ENCODE results near the gene SMIM45.
A peak's percentile ranks its signal among the peaks of the same experiment; 100 is the strongest.

SMIM45 gene

DNA sequence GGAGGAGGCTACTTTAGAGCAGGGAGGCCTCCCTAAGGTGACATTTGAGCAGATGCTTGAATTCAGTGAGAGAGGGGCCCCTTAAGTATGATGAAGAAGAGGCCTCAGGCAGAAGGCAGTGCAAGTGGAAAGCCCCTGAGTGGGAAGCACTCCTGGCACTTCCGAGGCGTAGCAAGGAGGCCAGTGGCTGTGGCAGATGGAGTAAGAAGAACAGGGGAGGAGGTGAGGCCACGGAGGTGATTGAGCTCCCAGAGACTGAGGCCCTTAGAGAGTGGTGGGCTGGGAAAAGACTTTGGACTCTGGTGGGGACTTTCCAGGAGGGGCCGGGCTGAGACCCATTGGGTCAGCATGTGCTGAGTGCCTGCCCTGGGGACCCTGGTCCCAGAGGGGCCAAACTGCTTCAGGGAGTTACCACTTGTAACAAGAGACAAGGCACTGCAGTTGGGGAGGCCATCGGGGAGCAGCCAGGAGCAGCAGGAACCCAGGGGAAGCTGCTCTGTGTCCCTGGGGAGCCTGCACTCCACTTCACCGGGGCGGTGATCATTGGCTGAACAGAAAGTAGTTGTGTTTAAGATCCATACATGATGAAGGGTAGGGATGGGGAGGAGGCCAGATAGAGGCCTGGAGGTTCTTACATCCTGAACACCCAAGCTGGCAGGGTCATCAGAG lies 2.5 kb upstream of the SMIM45 start (continued):
- TF ChIP-seq ZNF207 (IDR thresholded peaks at IDR 0.05; ENCODE audit: borderline replicate concordance) (peak; percentile 66; the same call in 1 of the 2 replicates), MTA2 (IDR thresholded peaks at IDR 0.05; ENCODE audit: low read depth) (peak; percentile 71), LARP7 (IDR thresholded peaks at IDR 0.05) (0 out of 2 replicates have a peak, but pooled peaks have one; percentile 52), CHD4 (IDR thresholded peaks at IDR 0.05) (no peak), NRF1 (conservative IDR thresholded peaks at IDR 0.05; ENCODE audit: low read depth, low read length) (no peak), ASH2L (IDR thresholded peaks at IDR 0.05; ENCODE audit: borderline replicate concordance, low read depth) (no peak), SREBF2 (IDR thresholded peaks at IDR 0.05; ENCODE audit: low read length) (no peak), MEF2A (IDR thresholded peaks at IDR 0.05; ENCODE audit: insufficient read depth, low read depth, low read length) (no peak), MEF2B (IDR thresholded peaks at IDR 0.05; ENCODE audit: partially characterized antibody, poor library complexity, severe bottlenecking) (peak; percentile 100), ZBED1 (IDR thresholded peaks at IDR 0.05; ENCODE audit: borderline replicate concordance) (no peak), CREM (IDR thresholded peaks at IDR 0.05; ENCODE audit: low read depth) (no peak), IKZF1 (conservative IDR thresholded peaks at IDR 0.05) (peak; percentile 96), SIN3A (IDR thresholded peaks at IDR 0.05; ENCODE audit: low read depth, low read length) (no peak), TCF12 (IDR thresholded peaks at IDR 0.05; ENCODE audit: low read depth, low read length) (no peak; the same call in 1 of the 2 replicates), TARDBP (IDR thresholded peaks at IDR 0.05; ENCODE audit: borderline replicate concordance) (0 out of 2 replicates have a peak, but pooled peaks have one; percentile 43), YBX1 (IDR thresholded peaks at IDR 0.05) (peak; percentile 90), ATF7 (IDR thresholded peaks at IDR 0.05; ENCODE audit: low read depth) (peak; percentile 44), BCL11A (IDR thresholded peaks at IDR 0.05; ENCODE audit: low read depth, low read length) (no peak)
- TF ChIP-seq, protein P1, sequence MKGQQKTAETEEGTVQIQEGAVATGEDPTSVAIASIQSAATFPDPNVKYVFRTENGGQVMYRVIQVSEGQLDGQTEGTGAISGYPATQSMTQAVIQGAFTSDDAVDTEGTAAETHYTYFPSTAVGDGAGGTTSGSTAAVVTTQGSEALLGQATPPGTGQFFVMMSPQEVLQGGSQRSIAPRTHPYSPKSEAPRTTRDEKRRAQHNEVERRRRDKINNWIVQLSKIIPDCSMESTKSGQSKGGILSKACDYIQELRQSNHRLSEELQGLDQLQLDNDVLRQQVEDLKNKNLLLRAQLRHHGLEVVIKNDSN (IDR thresholded peaks at IDR 0.05; ENCODE audit: borderline replicate concordance, extremely low read length, insufficient read depth, low read depth, low read length), result no peak
- TF ChIP-seq, protein P2, sequence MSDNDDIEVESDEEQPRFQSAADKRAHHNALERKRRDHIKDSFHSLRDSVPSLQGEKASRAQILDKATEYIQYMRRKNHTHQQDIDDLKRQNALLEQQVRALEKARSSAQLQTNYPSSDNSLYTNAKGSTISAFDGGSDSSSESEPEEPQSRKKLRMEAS (IDR thresholded peaks at IDR 0.05; ENCODE audit: low read depth, low read length), result no peak
- TF ChIP-seq, protein P3, sequence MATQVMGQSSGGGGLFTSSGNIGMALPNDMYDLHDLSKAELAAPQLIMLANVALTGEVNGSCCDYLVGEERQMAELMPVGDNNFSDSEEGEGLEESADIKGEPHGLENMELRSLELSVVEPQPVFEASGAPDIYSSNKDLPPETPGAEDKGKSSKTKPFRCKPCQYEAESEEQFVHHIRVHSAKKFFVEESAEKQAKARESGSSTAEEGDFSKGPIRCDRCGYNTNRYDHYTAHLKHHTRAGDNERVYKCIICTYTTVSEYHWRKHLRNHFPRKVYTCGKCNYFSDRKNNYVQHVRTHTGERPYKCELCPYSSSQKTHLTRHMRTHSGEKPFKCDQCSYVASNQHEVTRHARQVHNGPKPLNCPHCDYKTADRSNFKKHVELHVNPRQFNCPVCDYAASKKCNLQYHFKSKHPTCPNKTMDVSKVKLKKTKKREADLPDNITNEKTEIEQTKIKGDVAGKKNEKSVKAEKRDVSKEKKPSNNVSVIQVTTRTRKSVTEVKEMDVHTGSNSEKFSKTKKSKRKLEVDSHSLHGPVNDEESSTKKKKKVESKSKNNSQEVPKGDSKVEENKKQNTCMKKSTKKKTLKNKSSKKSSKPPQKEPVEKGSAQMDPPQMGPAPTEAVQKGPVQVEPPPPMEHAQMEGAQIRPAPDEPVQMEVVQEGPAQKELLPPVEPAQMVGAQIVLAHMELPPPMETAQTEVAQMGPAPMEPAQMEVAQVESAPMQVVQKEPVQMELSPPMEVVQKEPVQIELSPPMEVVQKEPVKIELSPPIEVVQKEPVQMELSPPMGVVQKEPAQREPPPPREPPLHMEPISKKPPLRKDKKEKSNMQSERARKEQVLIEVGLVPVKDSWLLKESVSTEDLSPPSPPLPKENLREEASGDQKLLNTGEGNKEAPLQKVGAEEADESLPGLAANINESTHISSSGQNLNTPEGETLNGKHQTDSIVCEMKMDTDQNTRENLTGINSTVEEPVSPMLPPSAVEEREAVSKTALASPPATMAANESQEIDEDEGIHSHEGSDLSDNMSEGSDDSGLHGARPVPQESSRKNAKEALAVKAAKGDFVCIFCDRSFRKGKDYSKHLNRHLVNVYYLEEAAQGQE (IDR thresholded peaks at IDR 0.05; ENCODE audit: low read depth, low read length), result no peak
- TF ChIP-seq, protein P4, sequence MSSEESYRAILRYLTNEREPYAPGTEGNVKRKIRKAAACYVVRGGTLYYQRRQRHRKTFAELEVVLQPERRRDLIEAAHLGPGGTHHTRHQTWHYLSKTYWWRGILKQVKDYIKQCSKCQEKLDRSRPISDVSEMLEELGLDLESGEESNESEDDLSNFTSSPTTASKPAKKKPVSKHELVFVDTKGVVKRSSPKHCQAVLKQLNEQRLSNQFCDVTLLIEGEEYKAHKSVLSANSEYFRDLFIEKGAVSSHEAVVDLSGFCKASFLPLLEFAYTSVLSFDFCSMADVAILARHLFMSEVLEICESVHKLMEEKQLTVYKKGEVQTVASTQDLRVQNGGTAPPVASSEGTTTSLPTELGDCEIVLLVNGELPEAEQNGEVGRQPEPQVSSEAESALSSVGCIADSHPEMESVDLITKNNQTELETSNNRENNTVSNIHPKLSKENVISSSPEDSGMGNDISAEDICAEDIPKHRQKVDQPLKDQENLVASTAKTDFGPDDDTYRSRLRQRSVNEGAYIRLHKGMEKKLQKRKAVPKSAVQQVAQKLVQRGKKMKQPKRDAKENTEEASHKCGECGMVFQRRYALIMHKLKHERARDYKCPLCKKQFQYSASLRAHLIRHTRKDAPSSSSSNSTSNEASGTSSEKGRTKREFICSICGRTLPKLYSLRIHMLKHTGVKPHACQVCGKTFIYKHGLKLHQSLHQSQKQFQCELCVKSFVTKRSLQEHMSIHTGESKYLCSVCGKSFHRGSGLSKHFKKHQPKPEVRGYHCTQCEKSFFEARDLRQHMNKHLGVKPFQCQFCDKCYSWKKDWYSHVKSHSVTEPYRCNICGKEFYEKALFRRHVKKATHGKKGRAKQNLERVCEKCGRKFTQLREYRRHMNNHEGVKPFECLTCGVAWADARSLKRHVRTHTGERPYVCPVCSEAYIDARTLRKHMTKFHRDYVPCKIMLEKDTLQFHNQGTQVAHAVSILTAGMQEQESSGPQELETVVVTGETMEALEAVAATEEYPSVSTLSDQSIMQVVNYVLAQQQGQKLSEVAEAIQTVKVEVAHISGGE (CRISPR knock-in tag; IDR thresholded peaks at IDR 0.05), result no peak
- TF ChIP-seq, protein P5, sequence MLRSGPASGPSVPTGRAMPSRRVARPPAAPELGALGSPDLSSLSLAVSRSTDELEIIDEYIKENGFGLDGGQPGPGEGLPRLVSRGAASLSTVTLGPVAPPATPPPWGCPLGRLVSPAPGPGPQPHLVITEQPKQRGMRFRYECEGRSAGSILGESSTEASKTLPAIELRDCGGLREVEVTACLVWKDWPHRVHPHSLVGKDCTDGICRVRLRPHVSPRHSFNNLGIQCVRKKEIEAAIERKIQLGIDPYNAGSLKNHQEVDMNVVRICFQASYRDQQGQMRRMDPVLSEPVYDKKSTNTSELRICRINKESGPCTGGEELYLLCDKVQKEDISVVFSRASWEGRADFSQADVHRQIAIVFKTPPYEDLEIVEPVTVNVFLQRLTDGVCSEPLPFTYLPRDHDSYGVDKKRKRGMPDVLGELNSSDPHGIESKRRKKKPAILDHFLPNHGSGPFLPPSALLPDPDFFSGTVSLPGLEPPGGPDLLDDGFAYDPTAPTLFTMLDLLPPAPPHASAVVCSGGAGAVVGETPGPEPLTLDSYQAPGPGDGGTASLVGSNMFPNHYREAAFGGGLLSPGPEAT (IDR thresholded peaks at IDR 0.05; ENCODE audit: low read depth), result peak; percentile 98
